Fibroblast of peridontal ligament (primary cell): ENCODE data around the gene THOC7.

Source experiments
- DNase-seq: peaks from one replicate; pipeline ENCODE4 v3.0.0-alpha.2; 2010; ENCODE audit errors: extremely low read depth

Gene THOC7

DNA sequence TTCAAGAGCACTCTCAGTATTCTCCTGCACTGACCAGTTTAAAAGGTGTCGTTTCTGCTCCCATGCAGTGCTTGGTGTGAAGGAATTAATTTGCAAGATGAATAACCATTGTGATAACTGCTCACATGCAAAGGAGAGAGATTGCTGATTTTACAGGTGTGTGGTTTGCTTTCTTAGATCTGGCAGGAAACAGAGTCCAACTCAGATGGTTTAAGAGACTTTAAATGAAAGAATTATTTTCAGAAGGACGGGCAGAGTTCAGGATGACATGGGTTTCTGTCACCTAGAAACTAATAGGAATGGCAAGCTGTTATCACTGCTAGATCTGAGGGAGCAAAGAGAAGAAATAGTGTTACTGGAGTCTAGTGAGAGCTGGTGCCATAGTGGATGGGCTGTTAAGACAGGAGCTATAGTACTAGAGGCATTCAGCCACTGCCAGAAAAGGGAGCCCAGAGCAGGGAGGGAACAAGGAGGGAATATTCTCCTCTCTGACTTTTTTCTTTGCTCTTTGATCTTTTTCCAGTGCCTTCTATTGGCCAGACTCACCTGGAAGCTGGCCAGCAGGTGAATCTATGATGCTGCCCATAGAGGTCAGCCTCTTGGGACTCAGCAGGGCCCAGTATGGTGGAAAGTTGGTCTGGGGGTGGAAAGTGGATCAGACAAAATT lies 14.9 kb upstream of the THOC7 start:
- no peak for DNase-seq

DNA sequence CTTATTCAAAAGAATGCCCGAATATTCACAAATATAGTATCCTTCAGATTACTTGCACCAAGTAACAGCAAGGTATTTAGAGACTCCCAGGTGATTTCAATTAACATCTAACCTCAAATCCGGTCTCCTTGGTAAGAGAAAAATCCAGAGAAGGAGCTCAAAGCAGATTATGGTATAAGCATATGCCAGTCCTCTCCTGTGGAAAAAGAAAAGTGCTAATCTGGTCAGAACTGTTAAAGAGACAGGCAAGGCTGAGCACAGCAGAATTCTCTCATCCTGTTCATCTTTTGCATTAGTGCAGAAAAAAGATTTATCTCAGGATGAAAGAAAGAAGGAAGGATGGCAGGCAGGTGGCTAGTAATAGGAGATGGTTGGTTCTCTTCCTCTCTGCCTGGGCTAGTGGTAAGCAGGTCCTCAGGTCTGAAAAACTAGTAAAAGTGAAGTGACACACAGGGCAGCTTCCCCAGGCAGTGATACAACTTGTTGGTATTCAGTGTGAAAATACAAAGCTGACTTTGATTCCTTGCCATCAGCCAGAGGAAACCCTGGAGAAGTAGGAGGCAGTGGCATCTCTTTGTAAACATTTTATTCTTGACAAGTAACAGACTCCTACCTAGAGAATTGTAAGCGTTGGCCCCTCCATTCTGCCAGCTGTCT lies 14.3 kb upstream of the THOC7 start:
- peak; percentile 16 for DNase-seq

DNA sequence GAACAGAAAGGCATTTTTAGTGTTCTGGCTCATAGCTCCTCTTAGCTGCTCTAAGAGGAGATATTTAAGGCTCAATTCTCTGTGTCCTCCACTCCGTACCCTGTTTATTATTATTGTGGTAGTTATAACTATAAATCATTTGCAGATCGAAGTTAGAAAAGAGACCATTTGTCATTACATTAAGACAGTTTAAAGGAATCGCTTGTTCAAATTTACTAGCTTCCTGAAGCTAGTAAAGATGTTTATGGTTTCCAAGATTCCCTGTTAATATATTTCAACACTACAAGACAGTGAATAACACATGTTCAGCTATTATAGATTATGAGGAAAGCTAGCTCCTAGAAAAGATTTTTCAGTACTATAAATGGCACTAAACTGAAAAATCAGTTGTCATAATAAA lies 12.7 kb upstream of the THOC7 start:
- no peak for DNase-seq

DNA sequence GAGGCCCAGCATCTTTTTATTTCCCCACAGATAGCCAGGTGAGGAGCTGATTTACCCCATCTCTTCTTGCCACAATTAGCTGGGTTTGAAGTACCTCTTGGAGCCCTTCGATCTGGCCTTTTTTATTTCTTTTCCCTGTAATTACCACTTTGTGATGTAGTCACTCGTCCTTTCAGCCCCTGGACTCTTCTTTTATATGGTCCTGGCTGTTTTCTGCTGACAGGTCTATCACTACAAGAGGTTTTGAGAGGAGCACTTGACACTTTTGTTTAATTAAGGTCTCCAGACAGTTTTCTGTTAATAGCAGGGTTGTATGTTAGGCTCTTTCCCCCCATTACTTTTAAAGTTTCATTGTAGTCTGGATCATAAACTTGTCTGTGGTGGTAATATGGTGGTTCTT lies 11.9 kb upstream of the THOC7 start:
- no peak for DNase-seq

DNA sequence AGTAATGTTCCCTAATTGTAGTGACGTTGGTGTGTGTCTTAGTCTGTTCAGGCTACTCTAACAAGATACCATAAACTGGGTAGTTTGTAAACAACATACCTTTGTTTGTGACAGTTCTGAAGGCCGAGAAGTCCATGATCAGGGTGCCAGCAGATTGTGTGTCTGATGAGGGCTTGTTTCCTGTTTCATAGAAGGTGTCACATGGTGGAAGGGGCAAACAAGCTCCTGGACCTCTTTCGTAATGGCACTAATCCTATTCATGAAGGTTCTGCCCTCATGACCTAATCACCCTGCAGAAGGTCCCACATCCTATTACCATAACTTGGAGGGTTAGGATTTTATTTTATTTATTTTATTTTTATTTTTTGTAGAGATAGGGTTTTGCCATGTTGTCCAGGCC lies 11.2 kb upstream of the THOC7 start:
- no peak for DNase-seq

DNA sequence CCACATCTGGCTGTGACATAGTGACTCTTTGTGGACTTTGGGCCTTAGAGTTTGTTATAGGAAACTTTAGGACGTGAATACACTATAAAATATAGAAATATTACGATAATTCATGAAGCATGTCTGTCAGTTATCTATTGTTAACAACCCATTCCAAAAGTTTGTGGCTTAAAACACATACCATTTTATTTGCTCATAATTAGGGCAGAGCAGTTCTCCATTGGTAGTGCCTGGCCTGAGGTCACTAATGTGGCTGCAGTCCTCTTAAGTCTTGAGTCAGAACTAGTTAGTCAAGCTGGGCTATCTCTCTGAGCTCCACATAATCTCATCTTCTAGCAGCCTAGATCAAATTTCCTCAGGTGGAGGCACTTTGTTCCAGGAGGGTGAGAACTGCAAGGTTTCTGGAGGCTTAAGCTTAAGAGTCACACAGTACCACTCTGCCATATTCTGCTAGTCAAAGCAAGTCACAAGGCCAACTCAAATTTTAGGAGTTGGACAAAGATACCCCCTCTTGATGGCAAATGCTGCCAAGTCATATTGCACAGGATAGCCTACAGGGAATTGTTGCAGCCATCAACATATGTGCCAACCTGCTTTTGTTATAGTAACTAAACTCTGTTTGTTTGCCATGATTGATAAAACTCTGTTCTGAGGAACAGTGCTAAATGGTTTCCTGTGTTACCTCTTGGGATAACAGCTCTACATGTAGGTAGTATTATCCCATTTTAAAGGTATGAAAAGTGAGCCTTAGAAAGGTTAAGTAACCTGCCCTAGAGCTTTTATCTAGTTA lies 8.7 kb upstream of the THOC7 start:
- DNase-seq: peak; percentile 72

DNA sequence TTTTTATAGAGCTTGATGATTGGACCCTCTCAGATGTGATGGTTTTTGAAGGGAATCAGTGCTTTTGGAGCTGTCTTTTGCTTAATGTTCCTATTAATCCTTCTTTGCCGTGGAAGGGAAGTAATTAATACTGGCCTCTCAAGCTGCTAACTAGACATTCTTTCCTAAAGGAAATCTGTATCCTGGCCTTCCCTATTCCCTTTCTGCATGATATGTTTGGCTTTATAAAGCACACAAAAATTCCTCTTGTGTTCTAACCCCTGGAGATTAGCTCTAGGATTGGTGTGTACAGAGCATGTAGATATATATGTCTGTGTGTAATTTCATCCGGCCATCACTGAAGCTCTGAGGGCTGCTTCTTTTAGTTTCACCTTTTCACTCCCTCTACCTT lies 7.0 kb upstream of the THOC7 start:
- no peak for DNase-seq

DNA sequence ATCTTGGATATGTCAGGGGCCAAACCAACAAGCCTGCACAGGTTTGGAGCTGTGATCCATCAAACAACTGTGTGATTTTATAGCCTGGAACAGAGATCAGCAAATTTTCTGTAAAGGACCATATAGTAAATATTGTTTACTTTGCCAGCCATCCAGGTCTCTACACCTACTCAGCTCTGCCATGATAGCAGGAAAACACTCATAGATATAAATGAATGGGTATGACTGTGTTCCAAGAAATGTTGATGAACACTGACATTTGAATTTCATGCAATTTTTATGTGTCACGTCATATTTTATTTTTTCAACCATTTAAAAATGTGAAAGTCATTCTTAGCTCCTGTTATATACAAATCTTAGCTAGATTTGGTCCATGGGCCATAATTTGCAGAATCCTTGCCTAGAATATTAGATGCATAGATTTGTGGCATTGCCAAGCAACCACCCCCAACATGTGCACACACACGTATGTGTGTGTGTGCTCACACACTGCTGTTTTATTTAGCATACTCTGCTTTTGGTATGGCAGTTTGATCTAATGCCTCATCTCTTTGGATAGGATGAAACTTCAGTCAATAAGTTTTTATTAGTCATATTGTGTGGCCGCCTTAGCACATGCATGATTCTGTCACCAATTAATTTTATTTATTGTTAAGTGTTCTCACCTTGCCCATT lies 6.5 kb upstream of the THOC7 start:
- DNase-seq: no peak

DNA sequence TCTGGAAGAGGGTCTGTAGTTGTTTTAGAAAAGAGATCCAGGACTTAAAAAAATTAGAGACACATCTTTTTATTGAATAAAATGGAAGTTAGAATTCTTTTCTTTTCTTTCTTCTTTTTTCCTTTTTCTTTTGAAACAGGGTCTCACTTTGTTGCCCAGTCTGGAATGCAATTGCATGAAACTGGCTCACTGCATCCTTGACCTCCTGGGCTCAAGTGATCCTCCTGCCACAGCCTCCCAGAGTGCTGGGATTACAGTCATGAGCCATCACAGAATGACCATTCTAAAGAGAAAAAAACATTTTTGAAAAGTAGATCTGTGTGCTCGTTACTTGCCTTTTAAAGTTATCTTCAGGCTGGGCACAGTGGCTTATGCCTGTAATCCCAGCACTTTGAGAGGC lies 3.6 kb upstream of the THOC7 start:
- DNase-seq: no peak

DNA sequence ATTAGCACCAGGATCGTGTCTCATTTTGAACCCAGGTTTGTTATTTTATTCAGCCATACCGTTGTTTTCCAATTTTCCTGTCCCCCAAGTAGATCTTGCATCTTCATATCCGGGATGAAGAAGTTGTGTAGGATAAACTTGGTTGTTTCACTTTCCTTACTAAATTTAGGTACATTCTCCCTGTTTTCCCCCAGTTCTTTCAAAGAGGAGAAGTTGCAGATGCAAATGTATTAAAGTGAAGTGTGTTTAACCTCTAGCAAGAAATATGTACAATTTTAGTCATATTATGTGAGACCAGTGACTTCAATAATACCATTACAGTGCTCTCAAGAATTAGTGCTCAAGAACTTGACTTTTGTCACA lies 1.3 kb upstream of the THOC7 start:
- DNase-seq: no peak

DNA sequence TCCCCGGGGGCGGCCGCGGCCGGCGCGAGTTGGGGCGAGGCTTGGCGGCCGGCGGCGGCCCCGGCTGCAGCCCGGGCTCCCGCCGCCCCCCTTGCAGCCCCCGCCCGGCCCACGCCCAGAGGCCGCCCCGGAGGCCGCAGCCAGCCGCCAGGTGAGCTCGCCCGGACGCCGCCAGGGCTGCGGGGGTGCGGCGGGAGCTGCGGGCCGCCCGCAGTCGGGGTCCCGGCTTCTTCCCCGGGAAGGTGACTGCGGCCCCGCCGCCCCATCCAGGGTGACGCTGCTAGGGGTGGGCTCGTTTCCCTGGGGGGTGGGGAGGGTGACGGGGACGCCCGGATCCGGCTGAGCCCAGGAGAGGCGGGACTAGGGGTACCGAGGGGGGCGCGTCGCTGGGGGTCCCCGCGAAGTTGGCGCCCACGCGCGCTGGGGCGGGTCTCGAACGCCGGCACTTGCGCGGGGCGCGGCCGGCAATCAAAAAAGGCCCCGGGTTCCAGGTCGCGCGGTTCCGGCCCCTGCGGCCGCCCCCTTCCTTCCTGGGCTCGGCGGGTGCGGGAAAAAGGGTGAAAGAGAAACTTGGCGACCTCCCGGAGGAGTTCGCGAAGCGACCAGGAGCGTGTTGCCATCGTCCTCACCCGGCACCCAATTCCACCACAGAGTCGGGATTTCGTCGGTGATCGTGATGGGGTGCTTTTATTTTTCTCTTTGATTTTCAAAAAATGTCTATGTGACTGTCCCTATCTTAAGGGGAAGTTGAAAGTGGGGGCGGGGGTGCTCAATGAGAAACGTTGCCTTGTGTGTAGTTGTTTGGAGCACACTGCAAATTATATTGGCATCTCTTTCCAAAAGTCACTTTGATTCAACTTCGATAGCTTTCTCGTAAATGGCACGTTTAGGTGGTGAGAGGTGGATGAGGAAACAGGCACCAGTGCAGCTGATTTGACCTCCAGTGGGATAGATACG lies 681 bp upstream of the THOC7 start:
- peak; percentile 27 for DNase-seq

DNA sequence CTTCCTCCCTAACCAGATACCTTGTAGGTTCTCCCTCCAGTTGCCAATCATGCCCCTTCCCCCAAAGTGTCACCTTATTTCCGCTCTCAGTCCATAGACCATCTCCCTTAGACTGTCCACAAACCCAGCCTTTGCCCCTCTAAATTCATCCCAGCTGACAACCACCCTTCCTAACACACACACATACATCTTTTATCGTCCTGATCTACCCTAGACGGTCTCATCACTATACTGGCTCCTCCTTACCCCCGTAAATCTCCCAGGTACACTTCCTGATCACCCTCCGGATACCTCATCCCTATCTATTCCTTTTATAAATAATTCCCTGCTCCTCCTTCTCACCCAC lies 828 bp downstream of the THOC7 start:
- DNase-seq: no peak

DNA sequence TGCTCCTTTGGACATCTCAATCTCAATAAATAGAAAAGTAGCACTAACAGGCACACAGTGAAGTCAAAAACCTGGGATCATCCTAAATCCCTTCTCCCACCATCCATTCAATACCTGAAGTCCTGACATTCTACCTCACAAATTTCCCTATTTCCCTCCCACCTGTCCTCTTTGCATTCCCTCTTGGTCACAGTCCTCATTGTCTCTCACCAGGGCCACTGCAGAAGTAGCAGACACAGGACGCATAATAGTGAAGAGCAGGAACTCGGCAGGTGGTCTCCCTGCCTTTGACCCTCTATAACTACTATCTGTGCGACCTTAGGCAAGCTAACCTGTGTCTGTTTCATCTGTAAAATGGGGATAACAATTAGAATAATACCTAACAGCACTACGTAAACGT lies 2.3 kb downstream of the THOC7 start:
- no peak for DNase-seq

DNA sequence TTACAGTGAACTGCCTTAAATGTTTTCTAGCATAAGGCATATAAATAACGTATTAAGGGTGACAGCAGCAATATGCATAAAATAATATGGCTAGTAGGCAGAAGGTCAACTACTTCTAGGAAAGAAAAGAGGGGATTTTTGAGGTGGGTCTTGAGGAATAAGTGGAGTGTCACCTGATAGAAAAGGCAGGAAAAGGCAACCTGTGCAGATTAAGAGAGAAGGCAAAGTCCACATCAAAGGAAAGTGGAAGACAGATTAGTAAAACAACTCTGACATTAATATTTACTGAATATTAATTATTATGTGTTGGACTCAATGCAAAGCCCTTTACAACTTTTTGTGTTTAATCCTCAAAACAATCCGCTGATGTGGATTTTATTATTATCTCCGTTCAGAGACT lies 2.8 kb downstream of the THOC7 start:
- DNase-seq: no peak

DNA sequence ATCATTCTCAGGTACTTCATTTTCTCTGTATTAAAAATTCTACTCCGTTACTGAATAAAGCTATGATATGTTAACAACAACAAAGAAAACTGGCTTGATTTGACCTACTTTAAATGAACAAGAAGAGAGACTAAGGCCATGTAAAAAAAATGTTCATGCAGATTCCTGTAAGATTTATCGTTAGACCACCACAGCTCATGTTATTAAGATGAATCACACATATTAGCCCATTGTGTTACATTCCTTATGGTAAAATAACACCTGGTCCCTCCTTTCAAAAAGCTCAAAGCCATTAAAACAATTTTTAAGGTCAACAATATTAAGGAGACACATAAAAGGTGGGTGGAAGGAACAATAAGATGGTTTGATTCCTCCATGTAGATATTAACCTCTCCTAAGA lies 6.3 kb downstream of the THOC7 start:
- DNase-seq: no peak

DNA sequence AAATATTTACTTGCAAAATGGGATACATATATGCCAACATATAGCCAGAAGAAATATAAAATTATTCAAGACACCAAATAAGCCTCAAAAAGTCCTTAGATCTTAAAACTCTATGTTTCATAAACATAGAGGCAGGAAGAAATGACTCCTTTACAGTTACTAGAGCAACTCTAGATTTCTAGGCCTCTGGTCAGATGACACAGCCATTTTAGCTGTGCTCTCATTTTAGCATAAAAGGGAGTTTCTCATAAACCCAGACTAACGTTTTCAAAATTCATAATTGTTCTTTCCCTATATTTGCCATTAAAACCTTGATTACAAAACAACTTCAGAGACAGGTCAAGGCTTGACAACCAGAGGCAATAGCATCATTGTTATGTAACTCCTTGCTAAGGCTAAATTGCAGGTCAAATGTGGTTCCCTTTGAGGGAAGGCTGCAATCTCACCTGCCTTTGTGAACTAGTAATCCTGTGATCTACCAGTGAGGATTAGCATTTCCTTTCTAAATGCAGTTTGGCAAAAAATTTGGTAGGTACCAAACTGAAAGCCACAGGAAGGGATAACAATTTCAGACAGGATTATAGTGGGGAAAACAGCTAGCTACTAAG lies 8.2 kb downstream of the THOC7 start:
- DNase-seq: peak; percentile 29

DNA sequence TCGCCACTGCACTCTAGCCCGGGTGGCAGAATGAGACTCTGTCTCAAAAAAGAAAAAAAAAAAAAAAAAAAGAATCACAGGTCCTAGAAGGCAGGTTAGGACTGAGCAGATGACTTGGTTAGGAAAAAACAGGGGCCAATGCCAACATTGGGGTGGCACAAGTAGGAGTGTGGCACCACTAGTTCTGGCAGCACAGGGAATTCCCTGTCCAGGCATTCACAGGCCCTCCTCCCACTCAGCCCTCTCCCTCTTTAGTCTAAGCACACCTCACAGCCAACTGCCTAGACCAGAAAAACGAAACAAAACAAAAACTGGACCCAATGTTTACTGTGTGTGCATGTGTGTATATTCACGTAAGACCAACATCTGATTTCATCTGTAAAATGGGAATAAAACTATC lies 10.5 kb downstream of the THOC7 start:
- DNase-seq: no peak

DNA sequence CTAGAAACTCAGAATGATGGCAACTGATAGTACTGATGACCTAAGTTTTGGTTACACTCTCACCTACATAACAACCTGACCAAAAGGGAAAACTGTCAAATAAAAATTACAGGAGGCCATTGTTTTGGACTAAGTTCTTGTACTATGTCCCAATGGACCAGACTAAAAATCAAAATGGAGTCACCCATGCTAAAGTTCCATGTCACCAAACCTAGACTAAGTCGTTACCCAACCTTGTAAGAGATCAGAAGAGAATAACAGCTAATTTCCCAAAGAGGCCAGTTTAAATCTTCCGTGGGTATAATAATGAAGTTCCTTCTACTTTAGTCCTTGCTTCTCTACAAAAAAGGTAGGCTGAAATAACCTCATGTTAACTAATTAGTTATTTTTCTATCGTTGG lies 12.3 kb downstream of the THOC7 start:
- no peak for DNase-seq

DNA sequence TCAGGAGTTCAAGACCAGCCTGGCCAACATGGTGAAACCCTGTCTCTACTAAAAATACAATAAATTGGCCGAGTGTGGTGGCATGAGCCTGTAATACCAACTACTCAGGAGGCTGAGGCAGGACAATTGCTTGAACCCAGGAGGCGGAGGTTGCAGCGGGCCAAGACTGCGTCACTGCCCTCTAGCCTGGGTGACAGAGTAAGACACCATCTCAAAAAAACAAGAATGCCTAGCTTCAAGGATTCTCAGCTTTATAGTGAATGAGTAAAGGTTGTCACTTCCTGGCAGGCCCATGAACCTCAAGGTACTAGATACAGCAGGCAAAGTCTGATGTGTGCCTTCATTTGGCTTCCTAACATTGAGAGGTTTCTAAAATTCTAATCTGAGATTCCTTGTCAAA lies 14.4 kb downstream of the THOC7 start:
- no peak for DNase-seq

DNA sequence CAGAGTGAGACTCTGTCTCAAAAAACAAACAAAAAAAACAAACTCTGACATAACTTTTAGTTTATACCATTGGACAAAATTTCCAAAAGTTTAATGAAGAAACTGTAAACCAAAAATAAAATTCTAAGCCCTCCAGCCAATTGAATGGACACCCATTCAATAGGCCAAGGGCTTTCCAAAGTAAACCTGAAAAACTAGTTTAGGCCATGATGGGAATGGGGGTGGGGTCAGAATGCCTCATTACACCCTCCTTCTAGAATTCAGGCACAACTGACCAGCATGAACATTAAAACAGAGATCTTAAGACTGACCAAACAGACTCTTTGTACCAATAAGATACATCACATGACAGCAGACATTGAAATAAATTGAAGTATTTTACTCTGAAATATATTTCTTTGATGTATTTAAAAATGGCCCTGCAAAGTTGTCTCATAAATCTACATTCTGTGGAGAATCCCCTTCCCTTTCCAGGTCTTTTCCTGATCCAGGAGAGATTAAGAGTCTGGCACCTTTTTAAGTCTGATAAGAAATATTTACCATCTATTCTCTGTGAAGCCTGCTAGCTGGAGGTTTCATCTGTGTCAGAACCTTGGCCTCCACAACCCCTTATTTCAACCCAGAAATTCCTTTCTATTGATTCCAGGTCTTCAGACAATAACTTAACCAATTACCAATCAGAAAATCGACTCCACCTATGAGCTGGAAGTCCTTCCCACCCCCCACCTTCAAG lies 15.7 kb downstream of the THOC7 start:
- no peak for DNase-seq

DNA sequence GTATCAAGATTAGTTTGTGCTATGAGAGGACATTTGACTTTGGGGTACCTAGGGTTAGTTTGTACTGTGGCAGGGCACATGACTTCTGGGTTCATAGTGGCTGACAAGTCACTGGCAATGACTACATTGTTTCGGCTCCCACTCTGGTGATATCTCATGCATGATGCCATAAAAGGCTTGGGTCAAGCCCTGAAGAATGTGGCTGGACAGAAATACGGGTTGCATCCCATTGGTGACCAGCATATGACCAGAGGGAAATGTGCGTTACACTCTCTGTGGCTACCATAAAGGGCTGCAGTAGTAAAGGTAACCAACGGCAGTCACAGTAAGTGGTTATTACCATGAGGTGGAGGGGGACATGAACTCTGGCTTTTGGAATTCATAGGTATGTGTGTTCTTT lies 18.4 kb downstream of the THOC7 start:
- DNase-seq: no peak
